Astrocyte of the cerebellum (primary cell): ENCODE results near the gene ZCCHC8.

ENCODE experiments used
- DNase-seq: peaks from one replicate; pipeline ENCODE4 v3.0.0-alpha.2; 2011; ENCODE audit warnings: low read depth
- H3K4me3 ChIP-seq: 2 replicates; pipeline ENCODE4 v1.5.1; 2011; ENCODE audit warnings: mild to moderate bottlenecking, low read depth, low read length, moderate library complexity
- in situ Hi-C: cut with HindIII; loops from 2 replicates; pipeline ENCODE4 v1.10.0; 2017; ENCODE audit warnings: low sequenced_read_pairs
- TF ChIP-seq, protein P1 (sequence below): IDR thresholded peaks from 2 replicates; pipeline ENCODE4 v1.5.1; 2012; ENCODE audit warnings: low read length, low read depth, moderate library complexity, mild to moderate bottlenecking; ENCODE audit errors: missing control alignments

The ZCCHC8 gene

GRCh38 chr12:122523280-122523679, 22.5 kb upstream of the ZCCHC8 start:
- H3K4me3 ChIP-seq: peak overlapping the region; percentile 4
- in situ Hi-C loops: no loop called here
- TF ChIP-seq, protein P1, sequence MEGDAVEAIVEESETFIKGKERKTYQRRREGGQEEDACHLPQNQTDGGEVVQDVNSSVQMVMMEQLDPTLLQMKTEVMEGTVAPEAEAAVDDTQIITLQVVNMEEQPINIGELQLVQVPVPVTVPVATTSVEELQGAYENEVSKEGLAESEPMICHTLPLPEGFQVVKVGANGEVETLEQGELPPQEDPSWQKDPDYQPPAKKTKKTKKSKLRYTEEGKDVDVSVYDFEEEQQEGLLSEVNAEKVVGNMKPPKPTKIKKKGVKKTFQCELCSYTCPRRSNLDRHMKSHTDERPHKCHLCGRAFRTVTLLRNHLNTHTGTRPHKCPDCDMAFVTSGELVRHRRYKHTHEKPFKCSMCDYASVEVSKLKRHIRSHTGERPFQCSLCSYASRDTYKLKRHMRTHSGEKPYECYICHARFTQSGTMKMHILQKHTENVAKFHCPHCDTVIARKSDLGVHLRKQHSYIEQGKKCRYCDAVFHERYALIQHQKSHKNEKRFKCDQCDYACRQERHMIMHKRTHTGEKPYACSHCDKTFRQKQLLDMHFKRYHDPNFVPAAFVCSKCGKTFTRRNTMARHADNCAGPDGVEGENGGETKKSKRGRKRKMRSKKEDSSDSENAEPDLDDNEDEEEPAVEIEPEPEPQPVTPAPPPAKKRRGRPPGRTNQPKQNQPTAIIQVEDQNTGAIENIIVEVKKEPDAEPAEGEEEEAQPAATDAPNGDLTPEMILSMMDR: no peak
- DNase-seq: no peak

- TF ChIP-seq, protein P1: no peak
- no peak overlapping the region for H3K4me3 ChIP-seq
- in situ Hi-C loops: no loop called here
- no peak for DNase-seq
Observed at GRCh38 chr12:122520676-122521075, 19.9 kb upstream of the ZCCHC8 start.

- in situ Hi-C loops: no loop called here
Observed at GRCh38 chr12:122519418-122519817, 18.7 kb upstream of the ZCCHC8 start.

DNA sequence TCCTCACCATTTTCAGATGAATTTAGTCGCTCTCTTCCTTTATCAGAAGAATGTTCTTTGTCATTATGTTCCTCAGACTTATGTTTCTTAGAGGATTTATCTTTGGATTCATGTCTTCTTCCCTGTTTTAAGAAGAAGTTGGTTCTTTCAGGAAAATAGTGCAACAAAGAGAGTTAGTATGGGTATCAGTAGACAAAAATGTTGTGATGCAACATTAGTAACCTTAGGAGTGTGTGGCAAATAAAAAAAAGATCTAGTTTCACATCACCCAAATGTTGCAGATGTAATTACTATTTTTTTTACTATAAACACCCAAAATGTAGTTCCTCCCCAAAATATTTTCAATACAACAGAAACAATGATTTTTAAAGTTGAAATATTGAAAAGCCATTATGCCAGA, 18.2 kb upstream of the ZCCHC8 start:
- DNase-seq: no peak
- H3K4me3 ChIP-seq: no peak overlapping the region
- TF ChIP-seq, protein P1: no peak
- in situ Hi-C loops: no loop called here

More at GRCh38 chr12:122519418-122519817, 18.7 kb upstream of the ZCCHC8 start:
- DNase-seq: no peak
- H3K4me3 ChIP-seq: no peak overlapping the region
- TF ChIP-seq, protein P1: no peak

DNA sequence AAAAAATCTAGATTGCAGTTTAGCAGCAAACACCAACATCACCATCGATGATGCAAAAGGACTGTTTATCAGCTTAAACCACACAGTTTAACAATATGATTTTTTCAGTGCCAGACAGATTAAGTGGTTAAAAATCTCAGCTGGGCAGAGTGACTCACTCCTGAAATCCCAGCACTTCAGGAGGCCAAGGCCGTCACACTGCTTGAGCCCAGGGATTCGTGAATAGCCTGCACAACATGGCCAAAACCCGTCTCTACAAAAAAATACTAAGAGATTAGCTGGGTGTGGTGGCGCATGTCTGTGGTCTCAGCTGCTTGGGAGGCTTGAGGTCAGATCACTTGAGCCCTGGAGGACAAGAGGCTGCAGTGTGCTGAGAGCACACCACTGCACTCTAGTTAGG, 17.1 kb upstream of the ZCCHC8 start:
- DNase-seq: peak; percentile 96
- no peak overlapping the region for H3K4me3 ChIP-seq
- TF ChIP-seq, protein P1: no peak
- in situ Hi-C loops: no loop called here

GRCh38 chr12:122516544-122517361, 16.0 kb upstream of the ZCCHC8 start:
- H3K4me3 ChIP-seq: no peak overlapping the region
- DNase-seq: no peak
- in situ Hi-C loops: no loop called here
- TF ChIP-seq, protein P1: no peak
